Skeletal muscle cell (primary cell): ENCODE data around the gene PLEKHG3.
A peak's percentile ranks its signal among the peaks of the same experiment; 100 is the strongest.
"Not testable (repeated sequence)": the region's sequence is repeated elsewhere in the genome, so short reads cannot be mapped to it uniquely, and the experiment has no call there.

Experiments used
- DNase-seq: peaks from one replicate; pipeline ENCODE4 v3.0.0-alpha.2; 2010; ENCODE audit warnings: low read depth
- H3K4me3 ChIP-seq: 2 replicates; pipeline ENCODE4 v1.5.1; 2011; ENCODE audit warnings: low read depth, mild to moderate bottlenecking, control low read depth, low read length, moderate library complexity

Gene PLEKHG3

GRCh38 chr14:64685371-64686281 lies 18.6 kb upstream of the PLEKHG3 start:
- H3K4me3 ChIP-seq: no peak overlapping the region

GRCh38 chr14:64686282-64686615 lies 18.0 kb upstream of the PLEKHG3 start:
- DNase-seq: no peak
- no peak overlapping the region for H3K4me3 ChIP-seq

More at GRCh38 chr14:64685371-64686281, 18.6 kb upstream of the PLEKHG3 start:
- no peak for DNase-seq

GRCh38 chr14:64688031-64688430 lies 16.2 kb upstream of the PLEKHG3 start:
- no peak overlapping the region for H3K4me3 ChIP-seq
- DNase-seq: no peak

- no peak for DNase-seq
- no peak overlapping the region for H3K4me3 ChIP-seq
Observed at GRCh38 chr14:64688811-64689281, 15.4 kb upstream of the PLEKHG3 start.

GRCh38 chr14:64689289-64689688 lies 14.9 kb upstream of the PLEKHG3 start:
- no peak for DNase-seq
- no peak overlapping the region for H3K4me3 ChIP-seq

- DNase-seq, H3K4me3 ChIP-seq: not testable (repeated sequence)
Observed at GRCh38 chr14:64690607-64691006, 13.6 kb upstream of the PLEKHG3 start.

- no peak for DNase-seq
- no peak overlapping the region for H3K4me3 ChIP-seq
Observed at GRCh38 chr14:64691376-64691775, 12.8 kb upstream of the PLEKHG3 start.

- DNase-seq: no peak
- H3K4me3 ChIP-seq: no peak overlapping the region
Observed at GRCh38 chr14:64692189-64692985, 11.8 kb upstream of the PLEKHG3 start.

GRCh38 chr14:64692986-64693809 lies 11.0 kb upstream of the PLEKHG3 start:
- H3K4me3 ChIP-seq: no peak overlapping the region
- DNase-seq: no peak

- no peak overlapping the region for H3K4me3 ChIP-seq
- no peak for DNase-seq
Observed at GRCh38 chr14:64693810-64694165, 10.4 kb upstream of the PLEKHG3 start.

- no peak for DNase-seq
- H3K4me3 ChIP-seq: no peak overlapping the region
Observed at GRCh38 chr14:64695071-64695470, 9.2 kb upstream of the PLEKHG3 start.

- DNase-seq: no peak
Observed at GRCh38 chr14:64696355-64696857, 7.8 kb upstream of the PLEKHG3 start.

GRCh38 chr14:64698903-64699302 lies 5.3 kb upstream of the PLEKHG3 start:
- H3K4me3 ChIP-seq: no peak overlapping the region
- DNase-seq: no peak

More at GRCh38 chr14:64696355-64696857, 7.8 kb upstream of the PLEKHG3 start:
- no peak overlapping the region for H3K4me3 ChIP-seq

GRCh38 chr14:64700290-64700689 lies 3.9 kb upstream of the PLEKHG3 start:
- H3K4me3 ChIP-seq: no peak overlapping the region
- DNase-seq: no peak

GRCh38 chr14:64700894-64701293 lies 3.3 kb upstream of the PLEKHG3 start:
- DNase-seq: no peak
- H3K4me3 ChIP-seq: no peak overlapping the region

- H3K4me3 ChIP-seq: no peak overlapping the region
- DNase-seq: no peak
Observed at GRCh38 chr14:64701660-64702059, 2.6 kb upstream of the PLEKHG3 start.

- no peak for DNase-seq
- no peak overlapping the region for H3K4me3 ChIP-seq
Observed at GRCh38 chr14:64702493-64703394, 1.5 kb upstream of the PLEKHG3 start.

- DNase-seq: no peak
- peak overlapping the region; percentile 80 for H3K4me3 ChIP-seq
Observed at GRCh38 chr14:64703395-64704142, 655 bp upstream of the PLEKHG3 start.
